C4-2B (cell line): ENCODE results near the gene HPD.

Experiments
- CTCF ChIP-seq: fragments of 450-650 bp; conservative IDR thresholded peaks from 2 replicates; pipeline ENCODE4 v1.5.1; 2017; ENCODE audit warnings: mild to moderate bottlenecking
- ZFX ChIP-seq: fragments of 450-650 bp; IDR thresholded peaks from 2 replicates; pipeline ENCODE4 v1.6.1; 2017

DNA sequence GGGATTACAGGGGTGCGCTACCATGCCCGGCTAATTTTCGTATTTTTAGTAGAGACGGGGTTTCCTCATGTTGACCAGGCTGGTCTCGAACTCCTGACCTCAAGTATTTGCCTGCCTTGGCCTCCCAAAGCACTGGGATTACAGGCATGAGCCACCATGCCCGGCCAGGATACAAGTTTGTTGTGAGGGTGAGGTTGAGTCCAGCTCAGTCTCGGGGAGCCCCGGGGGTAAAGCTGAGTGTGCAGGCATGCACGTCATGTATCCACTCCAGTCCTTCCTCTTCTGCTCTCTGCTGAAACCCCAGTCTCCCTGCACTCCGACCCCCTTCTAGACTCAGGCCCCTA lies 369 bp downstream of the HPD start:
- TF ChIP-seq CTCF (no peak), ZFX (no peak)
